Left hindlimb (tissue), 1 donor: ENCODE results near the gene STT3A.

Experiments used
- DNase-seq: peaks from one replicate; pipeline ENCODE4 v3.0.0-alpha.2; 2018

STT3A gene

DNA sequence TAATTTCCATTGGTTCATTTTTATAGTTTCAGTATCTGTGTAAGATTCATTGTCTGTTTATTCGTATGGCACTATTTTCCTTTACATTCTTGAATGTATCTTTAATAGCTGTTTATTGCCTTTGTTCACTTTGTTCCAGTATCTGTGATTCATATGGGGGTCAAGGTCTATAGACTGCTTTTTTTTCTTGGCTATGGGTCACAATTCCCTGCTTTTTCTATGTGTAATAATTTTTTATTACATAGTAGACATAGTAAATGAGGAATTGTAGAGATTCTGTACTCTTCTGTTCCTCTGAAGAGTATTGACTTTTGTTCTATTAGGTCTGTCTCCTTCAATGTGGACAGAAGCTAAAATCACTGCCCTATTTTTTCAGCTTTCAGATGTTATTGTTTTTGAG, 77.5 kb downstream of the STT3A start:
- no peak for DNase-seq

DNA sequence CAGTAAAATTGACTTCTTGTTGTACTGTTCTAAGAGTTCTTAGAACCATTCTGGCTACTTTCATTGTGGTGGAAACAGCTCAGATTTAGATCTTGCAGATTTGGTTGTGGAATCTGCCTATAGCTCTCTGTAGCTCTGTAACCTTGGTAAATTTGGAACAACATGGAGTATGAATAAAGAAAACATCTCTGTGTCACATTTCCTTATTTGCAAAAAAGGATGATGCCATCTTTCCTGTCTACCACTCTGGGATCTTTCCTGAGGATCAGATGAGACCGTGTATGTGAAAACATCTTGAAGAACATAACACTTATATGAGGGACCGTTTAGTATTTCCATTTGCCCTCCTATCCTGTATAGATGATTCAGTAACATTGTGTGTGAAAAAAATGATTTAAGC, 78.9 kb downstream of the STT3A start:
- DNase-seq, result no peak
